ENCODE data around the gene MYO18A. TPM values are rescaled to one million over a fixed set of nuclear protein-coding genes. Genes with fewer than 3 reads are reported as not detected.

MYO18A gene
- polyA plus RNA-seq, 2 donors = 39.1 to 86.4 TPM

DNA sequence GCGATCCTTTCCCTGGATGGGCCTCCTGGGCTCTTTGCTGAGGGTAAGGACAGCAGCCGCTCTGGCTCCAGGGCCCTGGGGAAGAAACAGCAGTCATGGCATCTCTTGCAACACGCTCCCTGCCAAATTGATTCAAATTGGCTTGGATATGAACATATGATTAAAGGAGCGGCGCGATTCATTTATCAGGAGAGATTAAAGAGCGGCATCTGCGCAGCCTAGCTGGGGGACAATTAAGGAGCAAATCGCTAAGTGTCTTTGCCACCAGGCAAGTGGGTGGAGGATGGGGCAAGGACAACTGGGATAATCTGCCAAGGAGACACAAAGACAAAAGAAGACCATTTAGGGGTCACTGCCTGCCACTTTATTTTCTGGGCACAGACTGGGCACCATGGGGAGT is 109.4 kb downstream of the MYO18A start:
- Histone ChIP-seq H3K27me3 (ENCODE audit: control insufficient read depth in 1 of 2, insufficient read depth in 2 of 2, low read length in 2 of 2) (no peaks in the 10 kb centered on the region), H3K4me3 (ENCODE audit: low read depth in 1 of 2, low read length in 2 of 2) (no peak overlapping the region), H3K27ac (ENCODE audit: low read depth in 2 of 2, low read length in 1 of 2) (no peak overlapping the region), H3K9me3 (ENCODE audit: control insufficient read depth in 2 of 2, insufficient read depth in 1 of 2, low read depth in 1 of 2, low read length in 1 of 2) (no peaks in the 10 kb centered on the region), H3K36me3 (ENCODE audit: control insufficient read depth in 2 of 2, insufficient read depth in 2 of 2, low read length in 1 of 2) (peaks cover 3 to 13% of the 10 kb centered on the region in 2 donors), H3K4me1 (ENCODE audit: control insufficient read depth in 2 of 2, insufficient read depth in 2 of 2, low read length in 1 of 2) (peaks cover 0 to 6% of the 10 kb centered on the region in 2 donors)
- 62 to 65% methylated on average over 9 of the region's 9 CpGs for WGBS, 2 donors

DNA sequence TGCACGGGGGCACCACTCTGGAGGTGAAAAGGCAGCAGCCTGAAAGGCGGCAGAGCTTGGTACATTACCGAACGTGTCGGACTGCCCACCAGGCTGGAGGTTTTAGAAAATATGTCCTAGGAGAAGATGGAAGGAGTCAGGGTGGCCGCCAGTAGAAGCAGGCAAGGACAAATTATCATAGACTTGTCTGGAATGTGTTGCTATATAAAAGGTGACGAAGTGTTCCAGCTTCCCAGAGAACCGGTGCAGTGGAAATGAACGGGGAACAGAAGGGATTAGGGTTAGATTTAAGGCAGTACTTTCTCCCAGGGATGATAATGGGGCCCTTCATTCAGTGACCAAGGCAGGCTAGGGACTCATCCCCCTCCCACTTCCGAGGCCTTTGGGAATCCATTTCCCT is 109.9 kb downstream of the MYO18A start:
- Histone ChIP-seq H3K27me3 (ENCODE audit: control insufficient read depth in 1 of 2, insufficient read depth in 2 of 2, low read length in 2 of 2) (no peaks in the 10 kb centered on the region), H3K4me3 (ENCODE audit: low read depth in 1 of 2, low read length in 2 of 2) (no peak overlapping the region), H3K36me3 (ENCODE audit: control insufficient read depth in 2 of 2, insufficient read depth in 2 of 2, low read length in 1 of 2) (peaks cover 0 to 9% of the 10 kb centered on the region in 2 donors), H3K9me3 (ENCODE audit: control insufficient read depth in 2 of 2, insufficient read depth in 1 of 2, low read depth in 1 of 2, low read length in 1 of 2) (no peaks in the 10 kb centered on the region), H3K4me1 (ENCODE audit: control insufficient read depth in 2 of 2, insufficient read depth in 2 of 2, low read length in 1 of 2) (peaks cover 0 to 6% of the 10 kb centered on the region in 2 donors), H3K27ac (ENCODE audit: low read depth in 2 of 2, low read length in 1 of 2) (no peak overlapping the region)
- WGBS, 2 donors = 58 to 69% methylated on average over 10 of the region's 10 CpGs

GRCh38 chr17:29069526-29070041 is 110.6 kb downstream of the MYO18A start:
- Histone ChIP-seq H3K9me3 (ENCODE audit: control insufficient read depth in 2 of 2, insufficient read depth in 1 of 2, low read depth in 1 of 2, low read length in 1 of 2) (no peaks in the 10 kb centered on the region), H3K4me1 (ENCODE audit: control insufficient read depth in 2 of 2, insufficient read depth in 2 of 2, low read length in 1 of 2) (peaks cover 0 to 6% of the 10 kb centered on the region in 2 donors), H3K36me3 (ENCODE audit: control insufficient read depth in 2 of 2, insufficient read depth in 2 of 2, low read length in 1 of 2) (peaks cover 0 to 7% of the 10 kb centered on the region in 2 donors), H3K4me3 (ENCODE audit: low read depth in 1 of 2, low read length in 2 of 2) (no peak overlapping the region), H3K27me3 (ENCODE audit: control insufficient read depth in 1 of 2, insufficient read depth in 2 of 2, low read length in 2 of 2) (no peaks in the 10 kb centered on the region), H3K27ac (ENCODE audit: low read depth in 2 of 2, low read length in 1 of 2) (no peak overlapping the region)
- WGBS, 2 donors = 43 to 44% methylated on average over 19 of the region's 19 CpGs

DNA sequence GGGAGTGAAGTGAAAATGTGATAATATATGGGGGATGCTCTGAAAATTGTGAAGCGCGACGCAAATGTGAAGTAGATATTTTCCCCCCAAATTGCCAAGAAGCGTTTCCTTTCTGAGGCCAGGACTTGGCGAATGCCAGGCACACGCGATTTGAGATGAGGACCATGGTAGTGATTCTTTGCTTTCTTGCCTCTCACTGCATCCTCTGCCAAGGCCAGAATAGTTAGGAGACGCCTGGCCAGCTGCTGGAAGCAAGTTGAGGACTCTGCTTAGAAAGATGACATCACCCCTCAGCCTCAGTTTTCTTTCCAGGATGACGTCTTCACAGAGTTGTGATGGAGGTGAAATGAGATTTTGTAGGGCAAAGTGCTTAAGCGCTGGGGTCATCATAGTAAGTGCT is 111.4 kb downstream of the MYO18A start:
- Histone ChIP-seq H3K4me1 (ENCODE audit: control insufficient read depth in 2 of 2, insufficient read depth in 2 of 2, low read length in 1 of 2) (peaks cover 0 to 6% of the 10 kb centered on the region in 2 donors), H3K9me3 (ENCODE audit: control insufficient read depth in 2 of 2, insufficient read depth in 1 of 2, low read depth in 1 of 2, low read length in 1 of 2) (no peaks in the 10 kb centered on the region), H3K36me3 (ENCODE audit: control insufficient read depth in 2 of 2, insufficient read depth in 2 of 2, low read length in 1 of 2) (peaks cover 0 to under 1% of the 10 kb centered on the region in 2 donors), H3K27ac (ENCODE audit: low read depth in 2 of 2, low read length in 1 of 2) (no peak overlapping the region), H3K4me3 (ENCODE audit: low read depth in 1 of 2, low read length in 2 of 2) (no peak overlapping the region), H3K27me3 (ENCODE audit: control insufficient read depth in 1 of 2, insufficient read depth in 2 of 2, low read length in 2 of 2) (no peaks in the 10 kb centered on the region)
- 79 to 81% methylated on average over 10 of the region's 10 CpGs for WGBS, 2 donors

DNA sequence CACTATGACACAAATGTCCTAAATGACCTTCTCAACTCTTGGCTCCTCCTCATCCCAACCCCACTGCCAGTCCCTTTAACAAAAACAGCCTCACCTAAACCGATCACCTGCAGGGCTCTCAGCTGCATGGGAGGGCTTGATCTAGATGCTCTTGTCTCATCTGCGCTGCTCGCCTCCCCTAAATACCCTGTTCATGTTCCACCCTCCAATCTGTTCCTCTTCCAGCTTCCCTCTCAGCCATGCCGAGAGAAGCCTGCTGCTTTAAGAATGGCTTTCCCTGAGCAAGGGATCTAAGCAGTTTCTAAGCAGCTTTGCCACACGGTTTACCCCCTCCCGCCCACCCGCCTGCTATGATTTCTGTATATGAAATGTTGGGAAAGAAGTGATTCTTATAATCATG is 113.6 kb downstream of the MYO18A start:
- peaks cover 0 to 6% of the 10 kb centered on the region in 2 donors for H3K4me1 ChIP-seq (ENCODE audit: control insufficient read depth in 2 of 2, insufficient read depth in 2 of 2, low read length in 1 of 2)
- WGBS, 2 donors = 71 to 77% methylated on average over 7 of the region's 7 CpGs
- no peaks in the 10 kb centered on the region for H3K9me3 ChIP-seq (ENCODE audit: control insufficient read depth in 2 of 2, insufficient read depth in 1 of 2, low read depth in 1 of 2, low read length in 1 of 2)
- H3K4me3 ChIP-seq (ENCODE audit: low read depth in 1 of 2, low read length in 2 of 2) = no peak overlapping the region
- H3K36me3 ChIP-seq (ENCODE audit: control insufficient read depth in 2 of 2, insufficient read depth in 2 of 2, low read length in 1 of 2) = no peaks in the 10 kb centered on the region
- no peaks in the 10 kb centered on the region for H3K27me3 ChIP-seq (ENCODE audit: control insufficient read depth in 1 of 2, insufficient read depth in 2 of 2, low read length in 2 of 2)
- no peak overlapping the region for H3K27ac ChIP-seq (ENCODE audit: low read depth in 2 of 2, low read length in 1 of 2)

- Histone ChIP-seq H3K27me3 (ENCODE audit: control insufficient read depth in 1 of 2, insufficient read depth in 2 of 2, low read length in 2 of 2) (no peaks in the 10 kb centered on the region), H3K27ac (ENCODE audit: low read depth in 2 of 2, low read length in 1 of 2) (no peak overlapping the region), H3K4me3 (ENCODE audit: low read depth in 1 of 2, low read length in 2 of 2) (no peak overlapping the region), H3K9me3 (ENCODE audit: control insufficient read depth in 2 of 2, insufficient read depth in 1 of 2, low read depth in 1 of 2, low read length in 1 of 2) (no peaks in the 10 kb centered on the region), H3K36me3 (ENCODE audit: control insufficient read depth in 2 of 2, insufficient read depth in 2 of 2, low read length in 1 of 2) (no peaks in the 10 kb centered on the region), H3K4me1 (ENCODE audit: control insufficient read depth in 2 of 2, insufficient read depth in 2 of 2, low read length in 1 of 2) (peaks cover 0 to 8% of the 10 kb centered on the region in 2 donors)
- 44 to 51% methylated on average over 7 of the region's 7 CpGs for WGBS, 2 donors
These were observed 114.2 kb downstream of the MYO18A start for GRCh38 chr17:29066047-29066446.

DNA sequence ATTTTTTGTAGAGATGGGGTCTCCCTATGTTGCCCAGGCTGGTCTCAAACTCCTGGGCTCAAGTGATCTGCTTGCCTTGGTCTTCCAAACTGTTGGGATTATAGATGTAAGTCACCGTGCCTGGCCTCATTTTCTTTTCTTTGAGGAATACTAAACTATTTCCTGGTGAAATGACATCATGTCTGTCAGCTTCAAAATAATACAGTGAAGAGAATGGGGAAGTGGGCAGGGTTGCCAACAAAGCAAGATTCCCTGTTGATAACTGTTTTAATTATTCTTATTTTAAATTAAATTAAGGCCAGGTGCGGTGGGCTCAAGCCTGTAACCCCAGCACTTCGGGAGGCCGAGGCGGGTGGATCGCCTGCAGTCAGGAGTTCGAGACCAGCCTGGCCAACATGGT is 116.2 kb downstream of the MYO18A start:
- WGBS, 2 donors = 87% methylated on average over 7 of the region's 7 CpGs
- Histone ChIP-seq H3K9me3 (ENCODE audit: control insufficient read depth in 2 of 2, insufficient read depth in 1 of 2, low read depth in 1 of 2, low read length in 1 of 2) (no peaks in the 10 kb centered on the region), H3K4me3 (ENCODE audit: low read depth in 1 of 2, low read length in 2 of 2) (no peak overlapping the region), H3K36me3 (ENCODE audit: control insufficient read depth in 2 of 2, insufficient read depth in 2 of 2, low read length in 1 of 2) (no peaks in the 10 kb centered on the region), H3K4me1 (ENCODE audit: control insufficient read depth in 2 of 2, insufficient read depth in 2 of 2, low read length in 1 of 2) (peaks cover 0 to 2% of the 10 kb centered on the region in 2 donors), H3K27ac (ENCODE audit: low read depth in 2 of 2, low read length in 1 of 2) (no peak overlapping the region), H3K27me3 (ENCODE audit: control insufficient read depth in 1 of 2, insufficient read depth in 2 of 2, low read length in 2 of 2) (no peaks in the 10 kb centered on the region)

- no peak overlapping the region for H3K27ac ChIP-seq (ENCODE audit: low read depth in 2 of 2, low read length in 1 of 2)
- H3K4me3 ChIP-seq (ENCODE audit: low read depth in 1 of 2, low read length in 2 of 2) = no peak overlapping the region
- no peaks in the 10 kb centered on the region for H3K9me3 ChIP-seq (ENCODE audit: control insufficient read depth in 2 of 2, insufficient read depth in 1 of 2, low read depth in 1 of 2, low read length in 1 of 2)
- H3K27me3 ChIP-seq (ENCODE audit: control insufficient read depth in 1 of 2, insufficient read depth in 2 of 2, low read length in 2 of 2) = no peaks in the 10 kb centered on the region
- H3K4me1 ChIP-seq (ENCODE audit: control insufficient read depth in 2 of 2, insufficient read depth in 2 of 2, low read length in 1 of 2) = peaks cover 0 to 2% of the 10 kb centered on the region in 2 donors
- no peaks in the 10 kb centered on the region for H3K36me3 ChIP-seq (ENCODE audit: control insufficient read depth in 2 of 2, insufficient read depth in 2 of 2, low read length in 1 of 2)
- WGBS, 2 donors = 88 to 90% methylated on average over 9 of the region's 9 CpGs
These were observed 118.0 kb downstream of the MYO18A start for GRCh38 chr17:29062215-29062614.

GRCh38 chr17:29061036-29061435 is 119.2 kb downstream of the MYO18A start:
- Histone ChIP-seq H3K36me3 (ENCODE audit: control insufficient read depth in 2 of 2, insufficient read depth in 2 of 2, low read length in 1 of 2) (no peaks in the 10 kb centered on the region), H3K27ac (ENCODE audit: low read depth in 2 of 2, low read length in 1 of 2) (no peak overlapping the region), H3K9me3 (ENCODE audit: control insufficient read depth in 2 of 2, insufficient read depth in 1 of 2, low read depth in 1 of 2, low read length in 1 of 2) (no peaks in the 10 kb centered on the region), H3K4me3 (ENCODE audit: low read depth in 1 of 2, low read length in 2 of 2) (no peak overlapping the region), H3K27me3 (ENCODE audit: control insufficient read depth in 1 of 2, insufficient read depth in 2 of 2, low read length in 2 of 2) (no peaks in the 10 kb centered on the region), H3K4me1 (ENCODE audit: control insufficient read depth in 2 of 2, insufficient read depth in 2 of 2, low read length in 1 of 2) (peaks cover 0 to 2% of the 10 kb centered on the region in 2 donors)
- 62 to 63% methylated on average over 8 of the region's 8 CpGs for WGBS, 2 donors

DNA sequence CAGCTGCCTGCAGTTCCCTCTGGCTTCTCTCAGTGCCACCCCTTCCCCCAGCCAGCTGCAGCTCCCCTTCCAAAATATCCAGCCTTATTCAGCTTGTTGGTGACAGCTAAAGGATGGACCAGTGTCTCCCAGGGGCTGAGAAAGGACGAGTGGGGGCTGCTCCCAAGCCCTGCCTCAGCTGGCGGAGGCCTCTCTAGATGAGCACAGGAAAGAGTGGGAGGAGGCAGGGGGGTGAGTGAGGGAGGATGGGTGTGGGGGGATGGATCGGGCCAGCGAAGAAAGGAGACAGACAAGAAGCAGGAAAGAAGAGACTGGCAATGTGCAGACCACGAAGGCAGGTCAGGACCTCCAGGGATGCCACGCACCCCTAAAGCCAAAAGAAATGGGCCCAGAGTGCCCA is 119.7 kb downstream of the MYO18A start:
- Histone ChIP-seq H3K27ac (ENCODE audit: low read depth in 2 of 2, low read length in 1 of 2) (no peak overlapping the region), H3K4me3 (ENCODE audit: low read depth in 1 of 2, low read length in 2 of 2) (no peak overlapping the region), H3K4me1 (ENCODE audit: control insufficient read depth in 2 of 2, insufficient read depth in 2 of 2, low read length in 1 of 2) (peaks cover 0 to 2% of the 10 kb centered on the region in 2 donors), H3K36me3 (ENCODE audit: control insufficient read depth in 2 of 2, insufficient read depth in 2 of 2, low read length in 1 of 2) (no peaks in the 10 kb centered on the region), H3K27me3 (ENCODE audit: control insufficient read depth in 1 of 2, insufficient read depth in 2 of 2, low read length in 2 of 2) (no peaks in the 10 kb centered on the region), H3K9me3 (ENCODE audit: control insufficient read depth in 2 of 2, insufficient read depth in 1 of 2, low read depth in 1 of 2, low read length in 1 of 2) (no peaks in the 10 kb centered on the region)
- 65 to 78% methylated on average over 6 of the region's 6 CpGs for WGBS, 2 donors

Data from esophagus (tissue), 2 donors.